Vagina (tissue), 2 donors: Measurements from ENCODE around the gene APBA3.

Experiments used
- CTCF ChIP-seq, 3 experiments: fragments of 450-650 bp in 2 of 3; fragments of 200-600 bp in 1 of 3; sonication (generic) in 1 of 3; IDR thresholded peaks; one replicate each; pipeline ENCODE4 v1.5.1; 2017 to 2019; ENCODE audit warnings: antibody characterized with exemption in 3 of 3, mild to moderate bottlenecking in 2 of 3, moderate library complexity in 2 of 3
- POLR2AphosphoS5 ChIP-seq, 2 donors: sonication (generic); formaldehyde crosslinking; IDR thresholded peaks; one replicate each; pipeline ENCODE4 v1.9.0; 2017; ENCODE audit warnings: antibody characterized with exemption in 2 of 2, mild to moderate bottlenecking in 2 of 2, low read depth in 1 of 2; ENCODE audit not compliant: insufficient read depth in 1 of 2

GRCh38 chr19:3737487-3738205 lies 23.8 kb downstream of the APBA3 start:
- TF ChIP-seq CTCF (IDR thresholded peaks at IDR 0.05) (no peak), POLR2AphosphoS5 (IDR thresholded peaks at IDR 0.05; ENCODE audit: insufficient read depth in 1 of 2, low read depth in 1 of 2) (no peak)
